Neural progenitor cell (in vitro differentiated cells): ENCODE results near the gene TOPBP1. TPM values are rescaled to one million over a fixed set of nuclear protein-coding genes. Genes with fewer than 3 reads are reported as not detected.
A peak's percentile ranks its signal among the peaks of the same experiment; 100 is the strongest.

Experiments used
- DNase-seq: peaks from one replicate; pipeline ENCODE4 v3.0.0-alpha.2; 2016; ENCODE audit warnings: low spot score
- H2AFZ ChIP-seq: fragments of 200-600 bp; sonication (generic); replicated peaks from 2 replicates; pipeline ENCODE4 v1.6.1; 2016; ENCODE audit warnings: antibody characterized with exemption
- H3F3A ChIP-seq: fragments of 200-600 bp; sonication (generic); 2 replicates; pipeline ENCODE4 v1.6.1; 2016; ENCODE audit warnings: antibody characterized with exemption, low read depth
- H3K27ac ChIP-seq: fragments of 200-600 bp; sonication (generic); 2 replicates; pipeline ENCODE4 v1.5.1; 2016; ENCODE audit warnings: mild to moderate bottlenecking
- H3K27me3 ChIP-seq: fragments of 200-600 bp; sonication (generic); 2 replicates; pipeline ENCODE4 v1.6.1; 2016; ENCODE audit warnings: mild to moderate bottlenecking, moderate library complexity
- H3K36me3 ChIP-seq: fragments of 200-600 bp; sonication (generic); 2 replicates; pipeline ENCODE4 v1.5.1; 2016
- H3K4me1 ChIP-seq: fragments of 200-600 bp; sonication (generic); 2 replicates; pipeline ENCODE4 v1.6.1; 2016; ENCODE audit warnings: mixed run types
- H3K4me2 ChIP-seq: fragments of 200-600 bp; sonication (generic); 2 replicates; pipeline ENCODE4 v1.6.1; 2016
- H3K4me3 ChIP-seq: fragments of 200-600 bp; sonication (generic); 2 replicates; pipeline ENCODE4 v1.5.1; 2016
- H3K79me2 ChIP-seq: fragments of 200-600 bp; sonication (generic); 2 replicates; pipeline ENCODE4 v1.6.1; 2016; ENCODE audit warnings: low read depth
- H3K9ac ChIP-seq: fragments of 200-600 bp; sonication (generic); 2 replicates; pipeline ENCODE4 v1.6.1; 2016
- H3K9me3 ChIP-seq: fragments of 200-600 bp; sonication (generic); 2 replicates; pipeline ENCODE4 v1.5.1; 2016; ENCODE audit warnings: low read depth
- H4K20me1 ChIP-seq: fragments of 200-600 bp; sonication (generic); 2 replicates; pipeline ENCODE4 v1.6.1; 2016; ENCODE audit warnings: low read depth
- H3K27ac Mint-ChIP-seq: 3 replicates; pipeline ENCODE4 v1.8.0; 2021; ENCODE audit warnings: mixed read lengths
- H3K27me3 Mint-ChIP-seq: 2 replicates; pipeline ENCODE4 v1.8.0; 2022; ENCODE audit warnings: low read depth, mild to moderate bottlenecking, inconsistent platforms, moderate library complexity, mixed read lengths; ENCODE audit not compliant: insufficient read depth
- H3K36me3 Mint-ChIP-seq: 3 replicates; pipeline ENCODE4 v1.8.0; 2021; ENCODE audit warnings: mixed read lengths
- H3K4me1 Mint-ChIP-seq: 3 replicates; pipeline ENCODE4 v1.8.0; 2021; ENCODE audit warnings: mixed read lengths
- H3K4me3 Mint-ChIP-seq: 3 replicates; pipeline ENCODE4 v1.8.0; 2021; ENCODE audit warnings: mild to moderate bottlenecking, moderate library complexity, mixed read lengths
- H3K9me3 Mint-ChIP-seq: 3 replicates; pipeline ENCODE4 v1.8.0; 2020; ENCODE audit warnings: mixed read lengths
- CTCF ChIP-seq: fragments of 200-600 bp; sonication (generic); IDR thresholded peaks from 2 replicates; pipeline ENCODE4 v1.5.1; 2017; ENCODE audit warnings: antibody characterized with exemption, mild to moderate bottlenecking
- EZH2 ChIP-seq: fragments of 200-600 bp; sonication (generic); IDR thresholded peaks from 2 replicates; pipeline ENCODE4 v1.6.1; 2017; ENCODE audit warnings: antibody characterized with exemption, mild to moderate bottlenecking, moderate library complexity
- EZH2phosphoT487 ChIP-seq: fragments of 200-600 bp; sonication (generic); IDR thresholded peaks from 2 replicates; pipeline ENCODE4 v1.6.1; 2017; ENCODE audit warnings: antibody characterized with exemption
- total RNA-seq: library from RNA; depleted of rRNA; stranded (reverse); fragments of >200 nt; gene quantifications from 2 replicates; pipeline ENCODE4 v1.2.3, GENCODE V29; 2015; ENCODE audit warnings: low replicate concordance

TOPBP1 gene
- total RNA-seq, 1 donor from 2014 or later: 67.7 TPM

GRCh38 chr3:133576169-133576568 is 85.6 kb downstream of the TOPBP1 start:
- Mint-ChIP-seq H3K27ac (peak overlapping the region; percentile 11), H3K9me3 (peaks cover 2% of the 10 kb centered on the region), H3K4me1 (peaks cover 46% of the 10 kb centered on the region), H3K27me3 (peaks cover 5% of the 10 kb centered on the region), H3K36me3 (peaks cover 24% of the 10 kb centered on the region), H3K4me3 (peak overlapping the region; percentile 98)
- H3K4me3 ChIP-seq: peak overlapping the region; percentile 70
- TF ChIP-seq CTCF (no peak), EZH2phosphoT487 (no peak), EZH2 (no peak)
- peak overlapping the region; percentile 78 for H3K4me2 ChIP-seq
- H3K9me3 ChIP-seq: no peaks in the 10 kb centered on the region
- H3K9ac ChIP-seq: no peak overlapping the region
- H3K36me3 ChIP-seq: peaks cover 14% of the 10 kb centered on the region
- peaks cover 31% of the 10 kb centered on the region for H3K4me1 ChIP-seq
- H3F3A ChIP-seq: peaks cover 7% of the 10 kb centered on the region
- no peak overlapping the region for H2AFZ ChIP-seq
- no peak for DNase-seq
- no peaks in the 10 kb centered on the region for H3K27me3 ChIP-seq
- H4K20me1 ChIP-seq: peaks cover 69% of the 10 kb centered on the region
- H3K27ac ChIP-seq: no peak overlapping the region
- H3K79me2 ChIP-seq: peaks cover 70% of the 10 kb centered on the region

- Mint-ChIP-seq H3K36me3 (peaks cover 24% of the 10 kb centered on the region), H3K27me3 (peaks cover 5% of the 10 kb centered on the region), H3K4me1 (peaks cover 53% of the 10 kb centered on the region), H3K27ac (peak overlapping the region; percentile 85), H3K4me3 (peak overlapping the region; percentile 98), H3K9me3 (peaks cover 2% of the 10 kb centered on the region)
- Histone ChIP-seq H3K9ac (peak overlapping the region; percentile 56), H2AFZ (no peak overlapping the region), H3K4me3 (peak overlapping the region; percentile 70), H3K4me1 (peaks cover 31% of the 10 kb centered on the region), H3F3A (peaks cover 10% of the 10 kb centered on the region), H3K4me2 (peak overlapping the region; percentile 78), H3K9me3 (no peaks in the 10 kb centered on the region), H3K27me3 (no peaks in the 10 kb centered on the region), H3K79me2 (peaks cover 60% of the 10 kb centered on the region), H3K36me3 (peaks cover 14% of the 10 kb centered on the region), H3K27ac (no peak overlapping the region), H4K20me1 (peaks cover 58% of the 10 kb centered on the region)
- DNase-seq: no peak
- no peak for TF ChIP-seq CTCF
- no peak for TF ChIP-seq EZH2phosphoT487
- no peak for TF ChIP-seq EZH2
Observed at GRCh38 chr3:133575086-133575485, 86.7 kb downstream of the TOPBP1 start.

- H3K27ac ChIP-seq: no peak overlapping the region
- Mint-ChIP-seq H3K36me3 (peaks cover 21% of the 10 kb centered on the region), H3K4me1 (peaks cover 56% of the 10 kb centered on the region), H3K4me3 (peak overlapping the region; percentile 98), H3K9me3 (peaks cover 2% of the 10 kb centered on the region), H3K27me3 (peaks cover 5% of the 10 kb centered on the region), H3K27ac (peak overlapping the region; percentile 85)
- H3K4me2 ChIP-seq: peak overlapping the region; percentile 78
- H3K27me3 ChIP-seq: no peaks in the 10 kb centered on the region
- peak overlapping the region; percentile 56 for H3K9ac ChIP-seq
- no peaks in the 10 kb centered on the region for H3K9me3 ChIP-seq
- peaks cover 11% of the 10 kb centered on the region for H3K36me3 ChIP-seq
- TF ChIP-seq EZH2 (no peak), CTCF (peak; percentile 11)
- H4K20me1 ChIP-seq: peaks cover 51% of the 10 kb centered on the region
- H3F3A ChIP-seq: peaks cover 13% of the 10 kb centered on the region
- peaks cover 31% of the 10 kb centered on the region for H3K4me1 ChIP-seq
- peak overlapping the region; percentile 70 for H3K4me3 ChIP-seq
- peak; percentile 84 for DNase-seq
- no peak overlapping the region for H2AFZ ChIP-seq
- H3K79me2 ChIP-seq: peaks cover 52% of the 10 kb centered on the region
Observed at GRCh38 chr3:133574260-133574881, 87.4 kb downstream of the TOPBP1 start.
